Endodermal cell (in vitro differentiated cells): ENCODE results near the gene C1orf21. TPM values are rescaled to one million over a fixed set of nuclear protein-coding genes. Genes with fewer than 3 reads are reported as not detected.

Source experiments
- DNase-seq: peaks from one replicate; pipeline ENCODE4 v3.0.0-alpha.2; 2017
- H3K27ac ChIP-seq: 2 replicates; pipeline ENCODE4 v1.5.1; 2013; ENCODE audit warnings: mild to moderate bottlenecking, low read depth, low read length, moderate library complexity
- H3K27me3 ChIP-seq: 2 replicates; pipeline ENCODE4 v1.6.1; 2013; ENCODE audit warnings: mild to moderate bottlenecking, low read length, moderate library complexity; ENCODE audit not compliant: insufficient read depth, control insufficient read depth, poor library complexity, severe bottlenecking
- H3K36me3 ChIP-seq: 2 replicates; pipeline ENCODE4 v1.7.0; 2013; ENCODE audit warnings: mild to moderate bottlenecking, low read length, moderate library complexity; ENCODE audit not compliant: control insufficient read depth, insufficient read depth
- H3K4me1 ChIP-seq: one replicate; pipeline ENCODE4 v1.7.0; 2013; ENCODE audit warnings: low read length; ENCODE audit not compliant: control insufficient read depth, insufficient read depth
- H3K4me3 ChIP-seq: 2 replicates; pipeline ENCODE4 v1.5.1; 2013; ENCODE audit warnings: mild to moderate bottlenecking, low read length, moderate library complexity
- H3K9ac ChIP-seq: 2 replicates; pipeline ENCODE4 v1.6.1; 2013; ENCODE audit warnings: mild to moderate bottlenecking, low read length, moderate library complexity; ENCODE audit not compliant: poor library complexity, severe bottlenecking; ENCODE audit errors: extremely low read depth
- H3K9me3 ChIP-seq: 2 replicates; pipeline ENCODE4 v1.6.1; 2013; ENCODE audit warnings: mild to moderate bottlenecking, low read length, moderate library complexity; ENCODE audit not compliant: control insufficient read depth
- H3K27ac Mint-ChIP-seq: 2 replicates; pipeline ENCODE4 v1.8.0; 2020; ENCODE audit warnings: mixed read lengths
- H3K27me3 Mint-ChIP-seq: 2 replicates; pipeline ENCODE4 v1.8.0; 2021; ENCODE audit warnings: mild to moderate bottlenecking, mixed read lengths; ENCODE audit not compliant: insufficient read depth
- H3K36me3 Mint-ChIP-seq: 2 replicates; pipeline ENCODE4 v1.8.0; 2020; ENCODE audit warnings: low read depth, mixed read lengths
- H3K4me1 Mint-ChIP-seq: 2 replicates; pipeline ENCODE4 v1.8.0; 2020; ENCODE audit warnings: mixed read lengths
- H3K4me3 Mint-ChIP-seq: 2 replicates; pipeline ENCODE4 v1.8.0; 2020; ENCODE audit warnings: mild to moderate bottlenecking, moderate library complexity, mixed read lengths
- H3K9me3 Mint-ChIP-seq: 2 replicates; pipeline ENCODE4 v1.8.0; 2020; ENCODE audit warnings: mild to moderate bottlenecking, mixed read lengths
- WGBS, 2 experiments: methylation state at CpG; one replicate each; pipeline versions ENCODE4 v1.1.5 to v1.1.7; 2013; ENCODE audit warnings: missing lambda C conversion rate in 2 of 2, mixed read lengths in 1 of 2; ENCODE audit not compliant: insufficient coverage in 1 of 2, insufficient read length in 1 of 2; 5-methylcytosine and 5-hydroxymethylcytosine counted together
- total RNA-seq, 2 donors: library from RNA; stranded (reverse); fragmentation: NEBNext Ultra II Directional in 1 of 2; extraction: Animal tissue kit (Norgen Biotek cat#: 25700) in 1 of 2; gene quantifications; 2 replicates in 1 of 2; 3 replicates in 1 of 2; pipeline ENCODE4 v1.2.1, GENCODE V29; 2021
- TF ChIP-seq, protein P1 (sequence below): fragments of 200-600 bp; sonication (generic); conservative IDR thresholded peaks from 2 replicates; pipeline ENCODE4 v1.5.0; 2021; ENCODE audit warnings: antibody characterized with exemption, mild to moderate bottlenecking

The C1orf21 gene
- total RNA-seq, 2 donors from 2014 or later = 9.1 to 10.2 TPM

DNA sequence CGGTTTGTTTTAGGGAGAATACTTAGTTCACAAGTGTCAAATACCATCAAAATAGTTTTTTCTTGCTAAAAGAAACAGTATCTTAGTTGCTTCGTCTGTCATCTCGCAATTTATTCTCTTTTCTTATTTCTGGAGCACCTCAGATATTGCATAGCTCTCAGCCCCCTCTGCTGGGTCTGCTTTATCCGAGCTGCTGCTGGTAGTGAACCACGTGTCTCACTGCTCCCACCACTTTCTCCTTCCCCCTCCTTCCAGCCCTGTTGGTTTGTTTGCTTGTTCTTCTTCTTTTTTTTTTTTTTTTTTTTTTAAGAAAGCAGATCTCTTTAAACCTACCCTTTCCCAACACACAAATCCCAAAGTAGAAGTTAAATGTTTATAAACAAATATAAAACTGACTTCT is 197.0 kb downstream of the C1orf21 start:
- H3K4me3 ChIP-seq = no peak overlapping the region
- H3K9me3 ChIP-seq = peaks cover 26% of the 10 kb centered on the region
- TF ChIP-seq, protein P1, sequence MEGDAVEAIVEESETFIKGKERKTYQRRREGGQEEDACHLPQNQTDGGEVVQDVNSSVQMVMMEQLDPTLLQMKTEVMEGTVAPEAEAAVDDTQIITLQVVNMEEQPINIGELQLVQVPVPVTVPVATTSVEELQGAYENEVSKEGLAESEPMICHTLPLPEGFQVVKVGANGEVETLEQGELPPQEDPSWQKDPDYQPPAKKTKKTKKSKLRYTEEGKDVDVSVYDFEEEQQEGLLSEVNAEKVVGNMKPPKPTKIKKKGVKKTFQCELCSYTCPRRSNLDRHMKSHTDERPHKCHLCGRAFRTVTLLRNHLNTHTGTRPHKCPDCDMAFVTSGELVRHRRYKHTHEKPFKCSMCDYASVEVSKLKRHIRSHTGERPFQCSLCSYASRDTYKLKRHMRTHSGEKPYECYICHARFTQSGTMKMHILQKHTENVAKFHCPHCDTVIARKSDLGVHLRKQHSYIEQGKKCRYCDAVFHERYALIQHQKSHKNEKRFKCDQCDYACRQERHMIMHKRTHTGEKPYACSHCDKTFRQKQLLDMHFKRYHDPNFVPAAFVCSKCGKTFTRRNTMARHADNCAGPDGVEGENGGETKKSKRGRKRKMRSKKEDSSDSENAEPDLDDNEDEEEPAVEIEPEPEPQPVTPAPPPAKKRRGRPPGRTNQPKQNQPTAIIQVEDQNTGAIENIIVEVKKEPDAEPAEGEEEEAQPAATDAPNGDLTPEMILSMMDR = peak; percentile 52
- Mint-ChIP-seq H3K27me3 (no peaks in the 10 kb centered on the region), H3K4me3 (no peak overlapping the region), H3K36me3 (peaks cover 10% of the 10 kb centered on the region), H3K27ac (no peak overlapping the region), H3K9me3 (peaks cover 18% of the 10 kb centered on the region), H3K4me1 (peaks cover 25% of the 10 kb centered on the region)
- H3K4me1 ChIP-seq = peaks cover 3% of the 10 kb centered on the region
- peak; percentile 64 for DNase-seq
- no peaks in the 10 kb centered on the region for H3K36me3 ChIP-seq
- WGBS, 2 experiments = 51 to 83% methylated on average over 3 to 5 of the region's 5 CpGs
- H3K27ac ChIP-seq = peak overlapping the region; percentile 3
- peak overlapping the region; percentile 12 for H3K9ac ChIP-seq
- H3K27me3 ChIP-seq = no peaks in the 10 kb centered on the region

DNA sequence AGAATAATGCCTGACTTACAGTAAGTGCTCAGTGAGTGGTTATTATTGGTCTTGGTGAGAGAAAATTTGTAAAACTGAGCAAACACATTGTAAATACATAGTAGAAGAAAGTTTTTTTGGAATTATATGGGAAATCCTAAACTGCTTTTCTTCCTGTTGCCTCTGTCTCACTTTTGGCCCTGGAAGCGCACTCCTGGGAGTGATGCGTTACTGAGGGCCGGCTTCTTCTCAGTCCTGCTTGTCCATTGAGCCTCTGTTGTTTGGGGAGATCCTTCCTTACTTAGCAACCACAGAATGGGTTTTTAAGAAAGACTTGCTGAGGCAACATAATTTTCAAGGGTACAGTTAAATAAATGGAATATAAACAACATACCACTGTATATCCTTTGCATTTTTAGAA is 201.9 kb downstream of the C1orf21 start:
- Histone ChIP-seq H3K9me3 (peaks cover 6% of the 10 kb centered on the region), H3K4me1 (peaks cover 7% of the 10 kb centered on the region), H3K4me3 (no peak overlapping the region), H3K36me3 (peaks cover 6% of the 10 kb centered on the region), H3K27ac (no peak overlapping the region), H3K27me3 (no peaks in the 10 kb centered on the region), H3K9ac (no peak overlapping the region)
- H3K27me3 Mint-ChIP-seq = no peaks in the 10 kb centered on the region
- TF ChIP-seq, protein P1 = no peak
- no peak for DNase-seq
- H3K27ac Mint-ChIP-seq = no peak overlapping the region
- no peak overlapping the region for H3K4me3 Mint-ChIP-seq
- peaks cover 21% of the 10 kb centered on the region for H3K4me1 Mint-ChIP-seq
- H3K36me3 Mint-ChIP-seq = no peaks in the 10 kb centered on the region
- peaks cover 4% of the 10 kb centered on the region for H3K9me3 Mint-ChIP-seq
- WGBS, 2 experiments = 90 to 97% methylated on average over 2 to 3 of the region's 3 CpGs

DNA sequence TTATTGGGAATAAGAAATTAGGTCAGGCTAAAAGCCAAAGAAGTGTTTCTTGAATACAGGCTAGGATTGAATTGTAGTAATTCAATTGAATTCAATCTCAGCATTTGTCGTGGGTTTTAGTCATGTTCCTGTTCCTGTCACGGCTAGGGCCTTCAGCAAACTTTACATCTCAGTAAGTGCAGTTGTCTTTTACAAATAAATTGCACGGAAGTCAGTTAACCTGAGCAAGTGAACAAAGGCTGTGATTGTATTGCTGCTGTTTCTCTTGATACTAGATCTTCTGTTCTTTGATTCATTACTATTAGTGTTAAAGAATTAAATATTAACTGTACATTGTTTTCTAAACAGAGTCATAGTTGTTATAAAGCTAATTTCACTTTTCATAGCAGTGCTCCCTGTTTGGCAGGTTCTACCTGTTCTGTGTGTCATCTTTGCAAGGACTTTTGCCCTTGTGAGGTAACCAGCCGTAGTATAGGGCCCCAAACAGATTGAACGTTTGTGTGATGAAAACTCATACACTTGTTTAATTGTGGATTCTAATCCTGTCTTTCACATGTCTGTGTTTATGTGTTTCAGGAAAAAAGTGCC is 203.4 kb downstream of the C1orf21 start:
- peaks cover 14% of the 10 kb centered on the region for H3K4me1 ChIP-seq
- peaks cover 6% of the 10 kb centered on the region for H3K9me3 ChIP-seq
- WGBS, 2 experiments = 88 to 96% methylated on average over 4 to 5 of the region's 5 CpGs
- H3K9ac ChIP-seq = no peak overlapping the region
- Mint-ChIP-seq H3K27me3 (no peaks in the 10 kb centered on the region), H3K36me3 (no peaks in the 10 kb centered on the region), H3K9me3 (peaks cover 4% of the 10 kb centered on the region), H3K4me1 (peaks cover 28% of the 10 kb centered on the region), H3K4me3 (no peak overlapping the region), H3K27ac (no peak overlapping the region)
- no peak overlapping the region for H3K27ac ChIP-seq
- TF ChIP-seq, protein P1 = no peak
- no peak overlapping the region for H3K4me3 ChIP-seq
- H3K27me3 ChIP-seq = no peaks in the 10 kb centered on the region
- DNase-seq = no peak
- peaks cover 6% of the 10 kb centered on the region for H3K36me3 ChIP-seq
